Measurements from ENCODE around the gene MRPL42.
"Not testable (repeated sequence)": the region's sequence is repeated elsewhere in the genome, so short reads cannot be mapped to it uniquely, and the experiment has no call there.

The MRPL42 gene

GRCh38 chr12:93443576-93443975 lies 23.7 kb upstream of the MRPL42 start:
- DNase-seq (ENCODE audit: low read depth in 3 of 3, low spot score in 1 of 3) = no peak

GRCh38 chr12:93447555-93448290 lies 19.6 kb upstream of the MRPL42 start:
- DNase-seq (ENCODE audit: low read depth in 3 of 3, low spot score in 1 of 3) = no peak

DNA sequence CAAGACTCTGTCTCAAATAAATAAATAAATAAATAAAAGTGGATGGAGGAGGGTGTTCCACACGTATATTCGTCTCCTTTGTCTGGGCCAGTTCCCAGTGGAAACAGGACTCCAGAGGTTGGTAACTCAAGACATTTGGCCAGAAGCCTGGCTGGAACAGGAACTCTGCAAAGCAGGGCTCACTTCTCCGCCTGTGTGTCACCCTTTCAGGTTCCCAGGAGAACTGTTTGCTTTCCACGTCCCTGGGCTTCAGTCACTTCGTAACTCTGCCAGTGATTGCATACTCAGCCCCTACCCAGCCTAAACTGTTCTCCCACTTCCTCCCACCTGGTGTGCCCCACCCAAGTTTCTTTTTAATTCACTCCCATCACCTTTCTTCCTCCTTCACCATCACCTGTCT lies 18.5 kb upstream of the MRPL42 start:
- no peak for DNase-seq (ENCODE audit: low read depth in 3 of 3, low spot score in 1 of 3)

GRCh38 chr12:93449277-93449676 lies 18.0 kb upstream of the MRPL42 start:
- DNase-seq (ENCODE audit: low read depth in 3 of 3, low spot score in 1 of 3) = no peak

DNA sequence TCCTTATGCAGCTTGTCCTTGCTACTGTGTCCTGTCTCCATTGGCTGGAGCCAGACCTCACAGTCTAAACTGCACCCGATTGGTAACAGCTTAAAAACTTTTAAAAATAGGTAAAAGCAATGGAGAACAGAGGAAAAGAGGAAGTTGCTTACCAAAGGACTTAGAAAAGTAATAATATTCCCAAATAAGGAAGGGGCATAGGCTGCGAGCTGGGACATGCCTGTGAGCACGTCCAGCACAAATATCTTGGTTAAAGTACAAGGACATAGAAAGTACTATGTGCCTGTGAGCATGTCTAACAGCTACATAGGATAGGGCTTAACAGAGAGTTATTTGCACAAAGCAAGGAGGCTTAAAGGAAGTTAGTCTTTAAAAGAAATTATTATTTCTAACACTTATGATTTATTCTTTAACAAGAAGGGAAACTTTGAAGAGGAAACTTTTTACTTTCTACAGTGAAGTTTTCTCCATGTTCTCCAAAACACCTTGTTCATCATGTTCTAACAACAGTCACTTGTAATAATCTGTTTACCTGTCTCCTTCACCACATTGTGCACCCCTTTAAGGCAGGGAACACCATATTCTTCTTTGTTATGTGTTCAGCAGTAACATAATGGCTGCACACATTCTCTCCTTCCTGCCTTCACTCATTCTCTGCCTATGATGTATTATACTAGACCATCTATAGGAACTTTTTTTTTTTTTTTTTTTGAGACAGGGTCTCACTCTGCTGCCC lies 15.7 kb upstream of the MRPL42 start:
- DNase-seq (ENCODE audit: low read depth in 3 of 3, low spot score in 1 of 3) = no peak

DNA sequence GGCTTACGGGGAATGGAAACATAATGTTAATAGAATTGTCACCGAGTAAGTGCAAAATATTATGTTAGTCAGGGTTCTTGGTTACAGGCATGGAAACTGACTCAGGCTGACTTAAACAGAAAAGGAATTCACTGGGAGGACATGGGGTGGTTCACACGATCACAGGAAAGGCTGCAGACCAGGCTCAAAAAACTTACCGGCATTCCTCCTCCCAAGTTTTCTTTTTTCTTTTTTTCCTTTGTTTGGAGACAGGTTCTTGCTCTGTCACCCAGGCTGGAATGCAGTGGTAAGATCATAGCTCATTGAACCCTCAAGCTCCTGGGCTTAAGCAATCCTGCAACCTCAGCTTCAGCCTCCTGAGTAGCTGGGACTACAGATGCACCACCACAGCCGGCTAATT lies 13.7 kb upstream of the MRPL42 start:
- DNase-seq (ENCODE audit: low read depth in 3 of 3, low spot score in 1 of 3) = no peak

DNA sequence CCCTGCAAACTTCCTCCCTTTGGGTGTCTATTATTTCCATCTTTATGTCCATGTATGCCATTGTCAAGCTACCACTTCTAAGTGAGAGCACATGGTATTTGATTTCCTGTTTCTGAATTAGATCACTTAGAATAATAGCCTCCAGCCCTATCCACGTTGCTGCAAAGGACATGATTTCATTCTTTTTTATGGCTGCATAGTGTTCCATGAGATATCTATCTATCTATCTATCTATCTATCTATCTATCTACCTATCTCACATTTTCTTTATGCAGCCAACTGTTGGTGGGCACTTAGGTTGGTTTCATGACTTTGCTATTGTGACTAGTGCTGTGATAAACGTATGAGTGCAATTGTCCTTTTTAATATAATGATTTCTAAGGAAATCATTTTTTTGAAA lies 11.2 kb upstream of the MRPL42 start:
- no peak for DNase-seq (ENCODE audit: low read depth in 3 of 3, low spot score in 1 of 3)

DNA sequence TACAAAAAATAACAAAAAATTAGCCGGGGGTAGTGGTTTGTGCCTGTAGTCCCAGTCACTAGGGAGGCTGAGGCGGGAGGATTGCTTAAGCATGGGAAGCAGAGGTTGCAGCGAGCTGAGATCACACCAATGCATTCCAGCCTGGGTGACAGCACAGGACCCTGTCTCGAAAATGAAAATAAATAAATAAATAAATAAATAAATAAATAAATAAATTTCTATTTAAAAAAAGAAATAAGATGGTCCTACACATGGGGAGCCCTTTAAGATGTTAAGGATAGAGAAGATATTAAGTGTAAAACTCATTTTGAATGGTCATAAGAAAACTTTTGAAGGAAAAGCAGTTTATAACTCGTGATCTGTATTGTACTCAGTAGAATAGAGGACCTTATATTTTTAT lies 8.2 kb upstream of the MRPL42 start:
- DNase-seq (ENCODE audit: low read depth in 3 of 3, low spot score in 1 of 3) = no peak

DNA sequence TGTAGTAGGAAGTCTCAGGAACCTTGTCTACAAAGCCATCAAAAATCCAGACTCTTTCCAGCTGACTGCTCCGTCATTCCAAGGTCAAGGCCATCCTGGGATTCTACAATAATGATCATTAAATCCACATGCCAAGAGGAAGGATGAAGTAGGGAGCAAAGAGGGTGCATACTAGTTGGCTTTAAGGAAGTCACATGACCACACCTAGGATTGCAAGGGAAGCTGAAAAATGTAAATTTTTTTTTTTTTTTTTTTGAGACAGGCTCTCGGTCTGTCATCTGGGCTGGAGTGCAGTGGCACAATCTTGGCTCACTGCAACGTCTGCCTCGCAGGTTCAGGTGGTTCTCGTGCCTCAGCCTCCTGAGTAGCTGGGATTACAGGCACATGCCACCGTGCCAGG lies 7.3 kb upstream of the MRPL42 start:
- no peak for DNase-seq (ENCODE audit: low read depth in 3 of 3, low spot score in 1 of 3)

DNA sequence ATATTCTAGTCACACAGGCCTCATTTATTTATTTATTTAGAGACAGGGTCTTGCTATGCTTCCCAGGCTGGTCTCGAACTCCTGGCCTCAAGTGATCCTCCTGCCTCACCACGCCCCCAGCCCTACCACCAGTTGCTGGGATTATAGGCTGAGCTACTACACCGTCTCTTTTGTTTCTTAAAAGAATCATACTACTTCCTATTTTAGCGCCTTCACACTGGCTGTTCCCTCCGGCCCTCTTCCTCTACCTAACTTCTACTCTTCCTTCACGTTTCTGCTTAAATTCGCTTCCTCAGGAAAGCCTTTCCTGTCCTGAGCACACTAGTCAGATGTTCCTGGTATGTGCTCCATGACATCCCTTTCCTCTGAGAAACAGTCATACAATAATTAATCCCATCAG lies 6.4 kb upstream of the MRPL42 start:
- DNase-seq (ENCODE audit: low read depth in 3 of 3, low spot score in 1 of 3) = no peak

DNA sequence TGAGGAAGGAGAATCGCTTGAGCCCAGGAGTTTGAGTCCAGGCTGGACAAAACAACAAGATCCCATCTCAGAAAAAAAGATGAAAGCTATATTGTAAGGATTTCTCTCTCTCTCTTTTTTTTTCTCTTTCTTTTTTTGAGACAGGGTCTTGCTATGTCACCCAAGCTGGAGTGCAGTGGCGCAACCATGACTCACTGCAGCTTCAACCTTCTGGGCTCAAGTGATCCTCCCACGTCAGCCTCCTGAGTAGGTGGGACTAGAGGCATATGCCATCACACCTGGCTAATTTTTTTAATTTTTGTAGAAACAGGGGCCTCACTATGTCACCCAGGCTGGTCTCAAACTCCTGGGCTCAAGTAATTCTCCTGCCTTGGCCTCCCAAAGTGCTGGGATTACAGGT lies 5.8 kb upstream of the MRPL42 start:
- DNase-seq (ENCODE audit: low read depth in 3 of 3, low spot score in 1 of 3) = no peak

DNA sequence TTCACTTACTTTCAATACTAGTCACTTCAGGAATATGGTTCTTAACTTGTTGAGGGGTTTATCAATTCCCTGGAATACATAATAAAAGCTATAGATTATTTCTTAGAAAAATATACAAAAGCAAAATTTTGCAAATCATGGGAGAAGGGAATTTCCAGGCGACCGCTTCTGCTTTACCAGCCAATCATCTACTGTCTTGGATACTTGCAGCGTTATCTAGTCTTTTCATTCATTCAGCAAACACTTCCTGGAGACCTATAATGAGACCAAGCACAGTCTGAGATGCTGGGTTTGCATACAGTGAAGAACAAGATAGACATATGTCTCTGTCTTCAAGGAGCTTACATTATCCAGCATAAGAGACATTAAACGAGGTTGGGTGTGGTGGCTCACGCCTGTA lies 1.5 kb upstream of the MRPL42 start:
- DNase-seq (ENCODE audit: low read depth in 3 of 3, low spot score in 1 of 3) = no peak

GRCh38 chr12:93466625-93467350 lies 526 bp upstream of the MRPL42 start:
- DNase-seq (ENCODE audit: low read depth in 3 of 3, low spot score in 1 of 3) = no peak

- DNase-seq (ENCODE audit: low read depth in 3 of 3, low spot score in 1 of 3) = no peak
Observed at GRCh38 chr12:93468008-93468371, 676 bp downstream of the MRPL42 start.

DNA sequence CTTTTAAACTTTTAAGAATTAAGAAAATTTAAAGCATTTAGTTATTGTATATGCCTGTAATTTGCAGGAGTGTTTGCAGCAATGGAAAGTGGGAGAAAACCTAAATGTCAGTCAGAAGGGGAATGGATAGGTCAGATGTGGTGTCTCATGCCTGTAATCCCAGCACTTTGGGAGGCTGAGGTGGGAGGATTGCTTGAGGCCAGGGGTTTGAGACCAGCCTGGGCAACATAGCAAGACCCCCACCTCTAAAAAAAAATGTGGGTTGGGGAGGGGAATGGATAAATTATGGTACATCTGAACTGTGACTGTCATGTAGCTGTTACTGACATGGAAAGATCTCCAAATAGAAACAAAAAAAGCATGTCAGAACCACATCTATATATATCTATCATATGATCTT lies 2.1 kb downstream of the MRPL42 start:
- no peak for DNase-seq (ENCODE audit: low read depth in 3 of 3, low spot score in 1 of 3)

GRCh38 chr12:93476555-93476954 lies 9.2 kb downstream of the MRPL42 start:
- DNase-seq (ENCODE audit: low read depth in 3 of 3, low spot score in 1 of 3) = no peak

- DNase-seq (ENCODE audit: low read depth in 3 of 3, low spot score in 1 of 3) = no peak
Observed at GRCh38 chr12:93482721-93483120, 15.4 kb downstream of the MRPL42 start.

- DNase-seq (ENCODE audit: low read depth in 3 of 3, low spot score in 1 of 3) = no peak
Observed at GRCh38 chr12:93483151-93483807, 16.0 kb downstream of the MRPL42 start.

- DNase-seq (ENCODE audit: low read depth in 3 of 3, low spot score in 1 of 3) = no peak
Observed at GRCh38 chr12:93484315-93484981, 17.1 kb downstream of the MRPL42 start.

DNA sequence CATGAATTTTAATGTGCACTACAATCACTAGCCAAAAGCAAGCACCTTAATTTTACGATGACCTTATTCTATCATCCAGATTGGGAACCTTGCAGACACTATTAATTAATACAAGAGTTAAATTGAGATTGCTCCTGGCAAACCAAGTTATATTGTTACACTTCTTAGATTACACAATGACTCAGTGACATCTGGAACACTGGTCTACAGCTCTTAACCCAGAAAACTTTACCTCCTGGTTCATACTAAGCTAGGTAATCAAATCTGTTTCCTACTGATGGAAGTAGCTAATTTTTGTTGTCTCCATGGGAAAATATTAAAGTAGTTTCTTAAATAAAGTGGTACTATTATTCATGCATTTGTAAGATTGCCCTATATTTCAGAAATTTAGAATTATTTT lies 25.5 kb downstream of the MRPL42 start:
- not testable (repeated sequence) for DNase-seq (ENCODE audit: low read depth in 3 of 3, low spot score in 1 of 3)

DNA sequence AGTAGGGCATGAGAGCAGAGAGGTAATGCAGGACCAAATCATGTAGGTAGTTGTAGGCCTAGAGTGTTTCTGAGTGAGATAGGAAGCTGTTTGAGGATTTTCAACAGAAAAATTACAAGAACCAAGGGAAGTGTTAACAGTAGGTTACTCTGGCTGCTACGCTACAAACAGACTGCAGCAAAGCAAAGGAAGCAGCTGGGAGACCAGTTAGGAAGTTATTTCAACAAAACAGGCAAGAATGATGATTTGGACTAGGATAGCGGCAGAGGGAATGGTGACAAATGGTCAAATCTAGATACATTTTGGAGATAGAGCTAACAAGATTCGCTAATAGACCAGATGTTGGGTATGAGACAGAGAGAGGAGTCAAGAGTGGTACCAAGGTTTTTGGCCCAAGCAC lies 26.8 kb downstream of the MRPL42 start:
- DNase-seq (ENCODE audit: low read depth in 3 of 3, low spot score in 1 of 3) = no peak
